Osteoblast (primary cell): ENCODE results near the gene PPARG. TPM values are rescaled to one million over a fixed set of nuclear protein-coding genes. Genes with fewer than 3 reads are reported as not detected.

Experiments used
- DNase-seq: peaks from one replicate; pipeline ENCODE4 v3.0.0; 2011; ENCODE audit warnings: low spot score, mixed read lengths; ENCODE audit not compliant: insufficient read length; ENCODE audit errors: missing footprints
- H2AFZ ChIP-seq: 2 replicates; pipeline ENCODE4 v1.6.0; 2011; ENCODE audit warnings: mild to moderate bottlenecking, low read length
- H3K27ac ChIP-seq: 2 replicates; pipeline ENCODE4 v1.5.1; 2011; ENCODE audit warnings: mild to moderate bottlenecking, low read depth, low read length, moderate library complexity
- H3K27me3 ChIP-seq: 2 replicates; pipeline ENCODE4 v1.6.0; 2012; ENCODE audit warnings: mild to moderate bottlenecking, control low read depth, inconsistent platforms, low read length, moderate library complexity; ENCODE audit not compliant: insufficient read depth
- H3K36me3 ChIP-seq: 2 replicates; pipeline ENCODE4 v1.5.1; 2011; ENCODE audit warnings: mild to moderate bottlenecking, low read length, control low read depth, moderate library complexity; ENCODE audit not compliant: insufficient read depth
- H3K4me1 ChIP-seq: 2 replicates; pipeline ENCODE4 v1.5.1; 2011; ENCODE audit warnings: mild to moderate bottlenecking, low read length, control low read depth, moderate library complexity; ENCODE audit not compliant: insufficient read depth
- H3K4me2 ChIP-seq: 2 replicates; pipeline ENCODE4 v1.6.0; 2011; ENCODE audit warnings: mild to moderate bottlenecking, low read length; ENCODE audit not compliant: insufficient read depth
- H3K4me3 ChIP-seq: fragments of 200-600 bp; sonication (generic); 3 replicates; pipeline ENCODE4 v1.5.1; 2012; ENCODE audit warnings: mild to moderate bottlenecking, low read length, inconsistent platforms; ENCODE audit not compliant: insufficient read depth
- H3K79me2 ChIP-seq: 2 replicates; pipeline ENCODE4 v1.6.0; 2012; ENCODE audit warnings: mild to moderate bottlenecking, low read length, control low read depth, inconsistent platforms; ENCODE audit not compliant: insufficient read depth
- H3K9me3 ChIP-seq: 2 replicates; pipeline ENCODE4 v1.5.1; 2011; ENCODE audit warnings: low read depth, low read length, control low read depth
- H4K20me1 ChIP-seq: 2 replicates; pipeline ENCODE4 v1.6.0; 2012; ENCODE audit warnings: mild to moderate bottlenecking, low read length, control low read depth; ENCODE audit not compliant: insufficient read depth
- total RNA-seq: library from RNA; depleted of rRNA; stranded (reverse); fragments of >200 nt; gene quantifications from 2 replicates; pipeline ENCODE4 v1.2.3, GENCODE V29; 2012
- TF ChIP-seq, protein P1 (sequence below): IDR thresholded peaks from 2 replicates; pipeline ENCODE4 v1.5.1; 2011; ENCODE audit warnings: mild to moderate bottlenecking, low read depth, low read length, moderate library complexity; ENCODE audit errors: extremely low read depth

Gene PPARG
- total RNA-seq, 1 donor = 7.2 TPM

DNA sequence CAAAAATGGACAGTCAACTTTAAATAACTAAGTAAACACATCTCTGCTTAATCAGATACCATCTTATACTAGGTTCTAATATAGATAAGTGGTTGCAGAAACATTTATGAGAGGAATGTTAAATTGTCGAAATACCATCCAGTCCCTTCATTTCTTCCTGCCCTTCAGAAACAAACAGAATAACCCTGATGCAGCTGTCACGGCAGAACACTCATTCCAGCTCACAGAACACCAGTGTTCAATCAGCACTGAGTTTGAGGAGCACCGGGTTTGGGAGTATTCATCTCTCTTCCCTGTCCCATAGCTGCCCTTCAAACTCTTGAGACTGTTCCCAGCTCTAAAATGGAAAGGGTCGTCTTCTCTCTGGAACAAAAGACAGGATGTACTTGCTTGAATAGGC, 134.3 kb downstream of the PPARG start:
- Histone ChIP-seq H3K36me3 (no peaks in the 10 kb centered on the region), H3K79me2 (no peaks in the 10 kb centered on the region), H3K4me3 (no peak overlapping the region), H3K4me2 (no peak overlapping the region), H3K27me3 (no peaks in the 10 kb centered on the region), H4K20me1 (no peaks in the 10 kb centered on the region), H3K27ac (no peak overlapping the region), H3K9me3 (no peaks in the 10 kb centered on the region), H3K4me1 (peaks cover 41% of the 10 kb centered on the region), H2AFZ (no peak overlapping the region)
- TF ChIP-seq, protein P1, sequence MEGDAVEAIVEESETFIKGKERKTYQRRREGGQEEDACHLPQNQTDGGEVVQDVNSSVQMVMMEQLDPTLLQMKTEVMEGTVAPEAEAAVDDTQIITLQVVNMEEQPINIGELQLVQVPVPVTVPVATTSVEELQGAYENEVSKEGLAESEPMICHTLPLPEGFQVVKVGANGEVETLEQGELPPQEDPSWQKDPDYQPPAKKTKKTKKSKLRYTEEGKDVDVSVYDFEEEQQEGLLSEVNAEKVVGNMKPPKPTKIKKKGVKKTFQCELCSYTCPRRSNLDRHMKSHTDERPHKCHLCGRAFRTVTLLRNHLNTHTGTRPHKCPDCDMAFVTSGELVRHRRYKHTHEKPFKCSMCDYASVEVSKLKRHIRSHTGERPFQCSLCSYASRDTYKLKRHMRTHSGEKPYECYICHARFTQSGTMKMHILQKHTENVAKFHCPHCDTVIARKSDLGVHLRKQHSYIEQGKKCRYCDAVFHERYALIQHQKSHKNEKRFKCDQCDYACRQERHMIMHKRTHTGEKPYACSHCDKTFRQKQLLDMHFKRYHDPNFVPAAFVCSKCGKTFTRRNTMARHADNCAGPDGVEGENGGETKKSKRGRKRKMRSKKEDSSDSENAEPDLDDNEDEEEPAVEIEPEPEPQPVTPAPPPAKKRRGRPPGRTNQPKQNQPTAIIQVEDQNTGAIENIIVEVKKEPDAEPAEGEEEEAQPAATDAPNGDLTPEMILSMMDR = no peak
- DNase-seq = no peak

DNA sequence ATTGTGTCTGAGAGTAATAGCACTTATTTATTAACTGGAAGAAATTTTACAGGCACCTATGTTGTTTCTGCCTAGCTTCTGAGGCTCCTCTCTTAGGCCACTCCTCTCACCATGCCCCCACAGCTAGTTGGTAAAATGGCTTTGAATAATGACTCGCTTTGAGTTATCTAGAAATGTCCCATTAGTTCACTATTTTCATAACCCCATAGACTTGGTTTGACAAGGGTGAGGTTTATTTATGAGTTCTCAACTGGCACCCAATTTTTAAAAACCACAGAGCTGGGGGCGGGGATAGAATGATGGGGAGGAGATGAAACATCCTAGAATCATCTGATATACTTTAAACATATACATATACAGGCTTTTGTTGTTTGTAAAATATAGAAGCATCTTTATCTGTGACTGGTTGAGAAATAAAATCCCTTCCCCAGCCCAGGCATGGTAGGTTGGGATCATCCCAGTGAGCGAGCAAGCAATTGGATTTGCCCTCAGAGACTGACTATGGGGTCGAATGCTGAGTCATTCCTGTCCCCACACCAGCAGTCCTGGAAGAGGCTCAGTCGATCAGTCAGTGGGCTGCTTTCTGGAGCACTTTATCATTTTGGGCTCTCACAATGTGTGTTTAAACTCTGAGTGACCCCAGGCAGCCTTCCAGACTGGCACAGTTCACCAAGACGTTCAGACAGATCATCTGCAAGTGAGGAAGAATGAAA, 135.2 kb downstream of the PPARG start:
- no peaks in the 10 kb centered on the region for H3K79me2 ChIP-seq
- no peaks in the 10 kb centered on the region for H4K20me1 ChIP-seq
- H2AFZ ChIP-seq = no peak overlapping the region
- no peak overlapping the region for H3K4me3 ChIP-seq
- no peaks in the 10 kb centered on the region for H3K27me3 ChIP-seq
- DNase-seq = no peak
- TF ChIP-seq, protein P1 = no peak
- H3K36me3 ChIP-seq = no peaks in the 10 kb centered on the region
- H3K27ac ChIP-seq = peak overlapping the region; percentile 17
- H3K4me1 ChIP-seq = peaks cover 41% of the 10 kb centered on the region
- H3K4me2 ChIP-seq = peak overlapping the region; percentile 47
- H3K9me3 ChIP-seq = no peaks in the 10 kb centered on the region

DNA sequence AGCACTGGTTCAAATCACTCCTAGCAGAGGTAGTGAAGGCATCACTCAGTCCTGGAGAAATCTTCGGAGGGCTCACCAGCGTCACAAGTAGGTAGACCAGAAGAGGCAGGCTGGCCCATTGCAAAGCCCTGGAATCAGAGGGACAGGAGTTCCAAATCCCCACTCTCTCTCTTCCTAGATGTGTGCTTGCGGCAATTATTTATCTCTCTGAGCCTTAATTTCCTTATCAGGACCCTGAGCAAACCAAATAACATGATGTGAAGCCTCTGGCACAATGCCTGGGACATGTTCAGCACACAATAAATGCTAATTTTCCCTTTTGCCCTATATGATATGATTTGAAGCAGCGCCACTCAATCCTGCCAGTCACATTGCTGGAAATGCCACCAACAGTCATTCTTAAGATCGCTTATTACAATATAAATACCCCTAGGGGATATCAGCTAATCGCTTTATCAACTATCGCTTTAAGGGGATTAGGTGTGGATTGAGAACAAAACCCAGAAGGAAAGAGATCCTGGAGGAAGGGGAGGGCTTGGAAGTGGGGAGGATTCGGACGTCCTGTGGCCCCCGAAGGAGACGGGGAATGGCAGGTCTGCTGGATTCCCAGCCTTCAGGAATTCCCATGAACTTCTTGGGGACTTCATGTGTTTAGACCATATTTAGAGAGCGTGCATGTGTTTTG, 135.9 kb downstream of the PPARG start:
- no peaks in the 10 kb centered on the region for H3K79me2 ChIP-seq
- no peak overlapping the region for H3K27ac ChIP-seq
- H3K27me3 ChIP-seq = no peaks in the 10 kb centered on the region
- peaks cover 41% of the 10 kb centered on the region for H3K4me1 ChIP-seq
- H3K36me3 ChIP-seq = no peaks in the 10 kb centered on the region
- TF ChIP-seq, protein P1 = no peak
- H3K4me2 ChIP-seq = peak overlapping the region; percentile 47
- no peak overlapping the region for H2AFZ ChIP-seq
- H4K20me1 ChIP-seq = no peaks in the 10 kb centered on the region
- no peak overlapping the region for H3K4me3 ChIP-seq
- no peak for DNase-seq
- no peaks in the 10 kb centered on the region for H3K9me3 ChIP-seq

DNA sequence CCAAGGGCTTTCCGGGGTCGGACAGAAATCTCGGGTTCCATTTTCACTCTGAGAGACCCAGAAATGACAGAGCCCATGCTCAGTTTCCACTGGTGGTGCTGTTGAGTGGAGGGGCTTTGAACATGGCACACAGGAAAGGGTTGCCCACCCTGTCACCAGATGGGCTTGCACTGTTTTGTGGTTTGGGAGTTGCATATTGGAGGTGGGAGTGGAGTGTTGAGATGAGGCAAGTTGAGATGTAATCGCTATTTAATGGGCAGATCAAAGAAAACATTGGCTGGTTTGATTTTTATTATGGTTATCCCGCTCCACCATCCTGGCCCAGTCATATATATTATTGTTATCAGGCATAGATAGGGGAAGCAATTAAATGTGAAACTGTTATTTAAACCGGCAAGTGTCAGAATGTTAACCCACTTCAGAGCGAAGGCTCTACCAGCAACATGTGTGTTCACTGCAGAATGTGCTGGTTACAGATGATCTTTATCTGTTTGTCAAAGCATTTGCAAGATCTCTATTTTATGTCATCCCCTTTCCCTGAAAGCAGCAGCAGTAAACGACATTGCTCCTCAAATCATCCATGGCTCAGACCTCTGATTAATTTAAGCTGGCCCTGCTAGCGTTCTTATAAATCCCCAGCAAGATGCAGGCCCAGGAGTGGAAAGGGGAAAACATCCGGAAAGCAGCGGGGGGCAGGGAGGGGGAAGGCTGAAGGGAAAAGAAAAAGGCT, 137.1 kb downstream of the PPARG start:
- no peak for DNase-seq
- no peaks in the 10 kb centered on the region for H3K79me2 ChIP-seq

More for the DNA sequence above, 137.1 kb downstream of the PPARG start:
- H3K36me3 ChIP-seq = no peaks in the 10 kb centered on the region
- H3K27me3 ChIP-seq = no peaks in the 10 kb centered on the region
- TF ChIP-seq, protein P1 = no peak
- no peak overlapping the region for H3K4me3 ChIP-seq
- no peak overlapping the region for H3K4me2 ChIP-seq
- no peak overlapping the region for H2AFZ ChIP-seq
- H3K4me1 ChIP-seq = peaks cover 29% of the 10 kb centered on the region
- no peaks in the 10 kb centered on the region for H3K9me3 ChIP-seq
- no peaks in the 10 kb centered on the region for H4K20me1 ChIP-seq
- no peak overlapping the region for H3K27ac ChIP-seq
